Gastroesophageal sphincter (tissue), 4 donors: ENCODE measurements around the gene MAGEA2B. TPM values are rescaled to one million over a fixed set of nuclear protein-coding genes. Genes with fewer than 3 reads are reported as not detected.
"Not testable (repeated sequence)": the region's sequence is repeated elsewhere in the genome, so short reads cannot be mapped to it uniquely, and the experiment has no call there.

ENCODE experiments used
- ATAC-seq: fragments of 150-250 bp; one replicate; pipeline ENCODE4 v1.9.1; 2016; ENCODE audit warnings: mild to moderate bottlenecking, moderate library complexity
- H3K27ac ChIP-seq, 4 donors: fragments of 200-600 bp; sonication (generic) in 3 of 4; 1 replicate in 3 of 4; 2 replicates in 1 of 4; pipeline ENCODE4 v1.5.1; 2016 to 2019
- H3K27me3 ChIP-seq: fragments of 200-600 bp; sonication (generic); one replicate; pipeline ENCODE4 v1.5.1; 2019
- H3K36me3 ChIP-seq, 2 donors: fragments of 200-600 bp; sonication (generic); one replicate each; pipeline ENCODE4 v1.5.1; 2019; ENCODE audit warnings: control low read depth in 1 of 2
- H3K4me1 ChIP-seq, 3 donors: fragments of 200-600 bp; sonication (generic); 1 replicate in 2 of 3; 2 replicates in 1 of 3; pipeline ENCODE4 v1.5.1; 2016 to 2019; ENCODE audit warnings: control low read depth in 2 of 3
- H3K4me3 ChIP-seq, 2 donors: fragments of 200-600 bp; sonication (generic); one replicate each; pipeline ENCODE4 v1.5.1; 2019; ENCODE audit warnings: mild to moderate bottlenecking in 1 of 2, moderate library complexity in 1 of 2
- H3K9me3 ChIP-seq, 3 donors: fragments of 200-600 bp; sonication (generic); one replicate each; pipeline ENCODE4 v1.5.1; 2017 to 2019; ENCODE audit warnings: control low read depth in 2 of 3
- EP300 ChIP-seq: sonication (generic); formaldehyde crosslinking; IDR thresholded peaks from one replicate; pipeline ENCODE4 v1.6.1; 2017; ENCODE audit warnings: antibody characterized with exemption, mild to moderate bottlenecking
- POLR2A ChIP-seq, 2 donors: fragments of 450-650 bp; IDR thresholded peaks; one replicate each; pipeline ENCODE4 v1.6.1; 2017; ENCODE audit warnings: antibody characterized with exemption in 2 of 2, mild to moderate bottlenecking in 2 of 2, moderate library complexity in 1 of 2
- POLR2AphosphoS5 ChIP-seq: sonication (generic); formaldehyde crosslinking; IDR thresholded peaks from one replicate; pipeline ENCODE4 v1.6.1; 2017; ENCODE audit warnings: antibody characterized with exemption
- WGBS, 2 donors: methylation state at CpG; one replicate each; pipeline ENCODE4 v1.1.5; 2018; ENCODE audit warnings: low coverage in 1 of 2; 5-methylcytosine and 5-hydroxymethylcytosine counted together
- total RNA-seq, 4 donors: library from RNA; depleted of rRNA; stranded (reverse); fragments of >200 nt; gene quantifications; one replicate each; pipeline ENCODE4 v1.1.0, GENCODE V29; 2016
- TF ChIP-seq, protein P1 (sequence below), 4 experiments: fragments of 200-600 bp in 2 of 4; fragments of 450-650 bp in 2 of 4; sonication (generic) in 1 of 4; IDR thresholded peaks; one replicate each; pipeline ENCODE4 v1.5.1; 2017 to 2019; ENCODE audit warnings: antibody characterized with exemption in 4 of 4, mild to moderate bottlenecking in 2 of 4, moderate library complexity in 2 of 4

The MAGEA2B gene
- total RNA-seq, 4 donors from 2014 or later, result not detected

DNA sequence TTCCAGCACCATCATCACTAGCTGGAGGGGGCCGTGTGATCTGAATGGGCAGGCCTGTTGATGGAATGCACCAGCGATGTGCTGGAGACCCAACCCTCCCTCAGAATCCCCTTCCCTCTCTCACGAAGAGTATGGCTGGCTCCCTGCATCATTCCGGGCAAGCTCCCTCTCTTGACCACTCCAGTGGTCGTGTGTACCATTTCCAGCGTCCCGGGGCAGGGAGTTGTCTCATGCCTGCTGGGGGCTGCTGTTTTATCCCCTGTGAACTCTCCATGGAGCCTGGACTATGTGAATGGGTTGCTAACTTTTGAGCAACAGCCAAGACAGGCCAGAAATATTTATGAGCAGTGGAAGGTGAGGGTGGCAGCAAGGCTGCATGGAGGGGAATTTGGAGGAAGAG, 11.0 kb downstream of the MAGEA2B start:
- 69 to 73% methylated on average over 2 to 4 of the region's 7 CpGs for whole genome bisulfite sequencing, 2 donors
- H3K27me3 ChIP-seq, result no peaks in the 10 kb centered on the region
- no peak for ATAC-seq
- no peak overlapping the region for H3K4me3 ChIP-seq
- no peaks in the 10 kb centered on the region for H3K36me3 ChIP-seq
- H3K9me3 ChIP-seq, result no peaks in the 10 kb centered on the region
- H3K4me1 ChIP-seq, result no peaks in the 10 kb centered on the region
- no peak overlapping the region for H3K27ac ChIP-seq
- TF ChIP-seq POLR2AphosphoS5 (no peak), EP300 (no peak), POLR2A (IDR thresholded peaks at IDR 0.05) (no peak)
- TF ChIP-seq, protein P1, sequence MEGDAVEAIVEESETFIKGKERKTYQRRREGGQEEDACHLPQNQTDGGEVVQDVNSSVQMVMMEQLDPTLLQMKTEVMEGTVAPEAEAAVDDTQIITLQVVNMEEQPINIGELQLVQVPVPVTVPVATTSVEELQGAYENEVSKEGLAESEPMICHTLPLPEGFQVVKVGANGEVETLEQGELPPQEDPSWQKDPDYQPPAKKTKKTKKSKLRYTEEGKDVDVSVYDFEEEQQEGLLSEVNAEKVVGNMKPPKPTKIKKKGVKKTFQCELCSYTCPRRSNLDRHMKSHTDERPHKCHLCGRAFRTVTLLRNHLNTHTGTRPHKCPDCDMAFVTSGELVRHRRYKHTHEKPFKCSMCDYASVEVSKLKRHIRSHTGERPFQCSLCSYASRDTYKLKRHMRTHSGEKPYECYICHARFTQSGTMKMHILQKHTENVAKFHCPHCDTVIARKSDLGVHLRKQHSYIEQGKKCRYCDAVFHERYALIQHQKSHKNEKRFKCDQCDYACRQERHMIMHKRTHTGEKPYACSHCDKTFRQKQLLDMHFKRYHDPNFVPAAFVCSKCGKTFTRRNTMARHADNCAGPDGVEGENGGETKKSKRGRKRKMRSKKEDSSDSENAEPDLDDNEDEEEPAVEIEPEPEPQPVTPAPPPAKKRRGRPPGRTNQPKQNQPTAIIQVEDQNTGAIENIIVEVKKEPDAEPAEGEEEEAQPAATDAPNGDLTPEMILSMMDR (IDR thresholded peaks at IDR 0.05), result no peak

GRCh38 chrX:152733261-152733975, 19.0 kb downstream of the MAGEA2B start, which contains the start of the genes CSAG1 and MAGEA12:
Gene CSAG1, minus strand, starts transcription at chrX:152733721. Its CDS starts 1,261 bp downstream, at chrX:152732460.
Gene MAGEA12, plus strand, starts transcription at chrX:152733757. Its CDS starts 2,405 bp downstream, at chrX:152736162.
- no peaks in the 10 kb centered on the region for H3K36me3 ChIP-seq
- H3K9me3 ChIP-seq, result no peaks in the 10 kb centered on the region
- H3K27ac ChIP-seq, result no peak within 1 kb of the TSS
- TF ChIP-seq EP300, result no peak
- no peak for TF ChIP-seq POLR2AphosphoS5
- no peak for TF ChIP-seq POLR2A (IDR thresholded peaks at IDR 0.05)
- TF ChIP-seq, protein P1 (IDR thresholded peaks at IDR 0.05), result no peak
- ATAC-seq, result no peak
- H3K4me1 ChIP-seq, result no peaks in the 10 kb centered on the region
- H3K27me3 ChIP-seq, result no peaks in the 10 kb centered on the region
- H3K4me3 ChIP-seq, result no peak within 1 kb of the TSS
- no CpG with 5 or more reads among the region's 21 CpGs for WGBS, 2 donors

GRCh38 chrX:152734143-152734858, 19.9 kb downstream of the MAGEA2B start:
- not testable (repeated sequence) for H3K27ac ChIP-seq, H3K27me3 ChIP-seq, H3K9me3 ChIP-seq, H3K4me1 ChIP-seq, ATAC-seq, H3K4me3 ChIP-seq, H3K36me3 ChIP-seq
- no CpG with 5 or more reads among the region's 22 CpGs for WGBS, 2 donors

DNA sequence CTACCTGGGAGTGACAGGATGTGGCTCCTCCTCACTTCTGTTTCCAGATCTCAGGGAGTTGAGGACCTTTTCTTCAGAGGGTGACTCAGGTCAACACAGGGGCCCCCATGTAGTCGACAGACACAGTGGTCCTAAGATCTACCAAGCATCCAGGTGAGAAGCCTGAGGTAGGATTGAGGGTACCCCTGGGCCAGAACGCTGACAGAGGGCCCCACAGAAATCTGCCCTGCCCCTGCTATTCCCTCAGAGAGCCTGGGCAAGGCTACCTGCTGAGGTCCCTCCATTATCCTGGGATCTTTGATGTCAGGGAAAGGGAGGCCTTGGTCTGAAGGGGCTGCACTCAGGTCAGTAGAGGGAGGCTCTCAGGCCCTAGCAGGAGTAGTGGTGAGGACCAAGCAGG, 20.7 kb downstream of the MAGEA2B start:
- Histone ChIP-seq H3K9me3 (no peaks in the 10 kb centered on the region), H3K27ac (no peak overlapping the region), H3K36me3 (no peaks in the 10 kb centered on the region), H3K4me1 (no peaks in the 10 kb centered on the region), H3K4me3 (no peak overlapping the region), H3K27me3 (no peaks in the 10 kb centered on the region)
- TF ChIP-seq EP300 (no peak), POLR2A (IDR thresholded peaks at IDR 0.05) (no peak), POLR2AphosphoS5 (no peak)
- TF ChIP-seq, protein P1 (IDR thresholded peaks at IDR 0.05), result no peak
- no CpG with 5 or more reads among the region's 2 CpGs for WGBS, 2 donors
- no peak for ATAC-seq

DNA sequence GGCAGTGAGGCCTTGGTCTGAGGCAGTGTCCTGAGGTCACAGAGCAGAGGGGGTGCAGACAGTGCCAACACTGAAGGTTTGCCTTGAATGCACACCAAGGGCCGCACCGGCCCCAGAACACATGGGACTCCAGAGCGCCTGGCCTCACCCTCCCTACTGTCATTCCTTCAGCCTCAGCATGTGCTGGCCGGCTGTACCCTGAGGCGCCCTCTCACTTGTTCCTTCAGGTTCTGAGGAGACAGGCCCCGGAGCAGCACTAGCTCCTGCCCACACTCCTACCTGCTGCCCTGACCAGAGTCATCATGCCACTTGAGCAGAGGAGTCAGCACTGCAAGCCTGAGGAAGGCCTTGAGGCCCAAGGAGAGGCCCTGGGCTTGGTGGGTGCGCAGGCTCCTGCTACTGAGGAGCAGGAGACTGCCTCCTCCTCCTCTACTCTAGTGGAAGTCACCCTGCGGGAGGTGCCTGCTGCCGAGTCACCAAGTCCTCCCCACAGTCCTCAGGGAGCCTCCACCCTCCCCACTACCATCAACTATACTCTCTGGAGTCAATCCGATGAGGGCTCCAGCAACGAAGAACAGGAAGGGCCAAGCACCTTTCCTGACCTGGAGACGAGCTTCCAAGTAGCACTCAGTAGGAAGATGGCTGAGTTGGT, 21.6 kb downstream of the MAGEA2B start:
- Histone ChIP-seq H3K4me3 (no peak overlapping the region), H3K36me3 (no peaks in the 10 kb centered on the region), H3K27me3 (no peaks in the 10 kb centered on the region), H3K9me3 (no peaks in the 10 kb centered on the region), H3K27ac (no peak overlapping the region), H3K4me1 (no peaks in the 10 kb centered on the region)
- ATAC-seq, result no peak
- TF ChIP-seq, protein P1 (IDR thresholded peaks at IDR 0.05), result no peak
- no peak for TF ChIP-seq POLR2A (IDR thresholded peaks at IDR 0.05)
- TF ChIP-seq EP300, result no peak
- no peak for TF ChIP-seq POLR2AphosphoS5
- WGBS, 2 donors, result no CpG with 5 or more reads among the region's 12 CpGs

DNA sequence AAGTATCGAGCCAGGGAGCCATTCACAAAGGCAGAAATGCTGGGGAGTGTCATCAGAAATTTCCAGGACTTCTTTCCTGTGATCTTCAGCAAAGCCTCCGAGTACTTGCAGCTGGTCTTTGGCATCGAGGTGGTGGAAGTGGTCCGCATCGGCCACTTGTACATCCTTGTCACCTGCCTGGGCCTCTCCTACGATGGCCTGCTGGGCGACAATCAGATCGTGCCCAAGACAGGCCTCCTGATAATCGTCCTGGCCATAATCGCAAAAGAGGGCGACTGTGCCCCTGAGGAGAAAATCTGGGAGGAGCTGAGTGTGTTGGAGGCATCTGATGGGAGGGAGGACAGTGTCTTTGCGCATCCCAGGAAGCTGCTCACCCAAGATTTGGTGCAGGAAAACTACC, 22.1 kb downstream of the MAGEA2B start:
- no CpG with 5 or more reads among the region's 12 CpGs for WGBS, 2 donors
- not testable (repeated sequence) for ATAC-seq, H3K4me1 ChIP-seq

More for the DNA sequence above, 22.1 kb downstream of the MAGEA2B start:
- H3K4me3 ChIP-seq, H3K9me3 ChIP-seq, H3K27me3 ChIP-seq, H3K36me3 ChIP-seq, H3K27ac ChIP-seq: not testable (repeated sequence)
